ENCODE data around the gene DTWD1.

Gene DTWD1

GRCh38 chr15:49624056-49624455 is 3.2 kb downstream of the DTWD1 start:
- in situ Hi-C loops (cut with MboI; ENCODE audit: low sequenced_read_pairs, unreplicated experiment) = no loop called here
- no peak for TF ChIP-seq CTCF (IDR thresholded peaks at IDR 0.05; ENCODE audit: borderline replicate concordance, control extremely low read depth, extremely low read depth, insufficient read depth, missing control alignments)
- no peak for DNase-seq (ENCODE audit: low spot score)

- no peak for DNase-seq (ENCODE audit: low spot score)
- TF ChIP-seq CTCF (IDR thresholded peaks at IDR 0.05; ENCODE audit: borderline replicate concordance, control extremely low read depth, extremely low read depth, insufficient read depth, missing control alignments) = no peak
- in situ Hi-C loops (cut with MboI; ENCODE audit: low sequenced_read_pairs, unreplicated experiment) = no loop called here
Observed at GRCh38 chr15:49625460-49626036, 4.7 kb downstream of the DTWD1 start.

- no peak for DNase-seq (ENCODE audit: low spot score)
- in situ Hi-C loops (cut with MboI; ENCODE audit: low sequenced_read_pairs, unreplicated experiment) = no loop called here
- no peak for TF ChIP-seq CTCF (IDR thresholded peaks at IDR 0.05; ENCODE audit: borderline replicate concordance, control extremely low read depth, extremely low read depth, insufficient read depth, missing control alignments)
Observed at GRCh38 chr15:49627407-49627877, 6.6 kb downstream of the DTWD1 start.

GRCh38 chr15:49628379-49628778 is 7.5 kb downstream of the DTWD1 start:
- in situ Hi-C loops (cut with MboI; ENCODE audit: low sequenced_read_pairs, unreplicated experiment) = no loop called here
- TF ChIP-seq CTCF (IDR thresholded peaks at IDR 0.05; ENCODE audit: borderline replicate concordance, control extremely low read depth, extremely low read depth, insufficient read depth, missing control alignments) = no peak
- DNase-seq (ENCODE audit: low spot score) = no peak

- TF ChIP-seq CTCF (IDR thresholded peaks at IDR 0.05; ENCODE audit: borderline replicate concordance, control extremely low read depth, extremely low read depth, insufficient read depth, missing control alignments) = no peak
- in situ Hi-C loops (cut with MboI; ENCODE audit: low sequenced_read_pairs, unreplicated experiment) = no loop called here
- DNase-seq (ENCODE audit: low spot score) = no peak
Observed at GRCh38 chr15:49637857-49638256, 17.0 kb downstream of the DTWD1 start.

GRCh38 chr15:49644364-49644794 is 23.5 kb downstream of the DTWD1 start:
- in situ Hi-C loops (cut with MboI; ENCODE audit: low sequenced_read_pairs, unreplicated experiment) = no loop called here
- no peak for TF ChIP-seq CTCF (IDR thresholded peaks at IDR 0.05; ENCODE audit: borderline replicate concordance, control extremely low read depth, extremely low read depth, insufficient read depth, missing control alignments)
- no peak for DNase-seq (ENCODE audit: low spot score)

Data from GM13976 (cell line).